Naive thymus-derived CD4-positive, alpha-beta T cell (primary cell): ENCODE results near the gene ANKRD39. TPM values are rescaled to one million over a fixed set of nuclear protein-coding genes. Genes with fewer than 3 reads are reported as not detected.

Experiments used
- ATAC-seq: fragments of 150-1000 bp; cut with Tn5 transposase; 2 replicates; pipeline ENCODE4 v1.10.0; 2021; ENCODE audit warnings: mild to moderate bottlenecking, moderate library complexity
- CTCF ChIA-PET: fragments of 350-600 bp; sonication (Branson Sonifier 250); formaldehyde crosslinking; loops from one replicate; lab custom pipeline; 2021; ENCODE audit warnings: antibody characterized with exemption; lab: Charles Lee
- POLR2A ChIA-PET: fragments of 350-600 bp; sonication (Branson Sonifier 250); formaldehyde crosslinking; loops from one replicate; lab custom pipeline; 2021; ENCODE audit warnings: antibody characterized with exemption, inconsistent platforms; lab: Charles Lee
- DNase-seq, 9 donors: peaks; one replicate each; pipeline versions ENCODE4 v3.0.0 to v3.0.0-alpha.2; 2020 to 2022; ENCODE audit warnings: mixed read lengths in 1 of 9
- H3K27ac ChIP-seq: one replicate; pipeline ENCODE4 v1.7.0; 2013; ENCODE audit warnings: mild to moderate bottlenecking, low read depth, low read length, moderate library complexity
- H3K27me3 ChIP-seq, 2 donors: one replicate each; pipeline ENCODE4 v1.7.0; 2013; ENCODE audit warnings: low read length in 2 of 2, mild to moderate bottlenecking in 2 of 2, moderate library complexity in 2 of 2; ENCODE audit not compliant: control insufficient read depth in 2 of 2, insufficient read depth in 2 of 2
- H3K36me3 ChIP-seq, 3 experiments: 1 replicate in 2 of 3; 2 replicates in 1 of 3; pipeline ENCODE4 v1.7.0; 2013; ENCODE audit warnings: low read length in 3 of 3, mild to moderate bottlenecking in 3 of 3, moderate library complexity in 1 of 3; ENCODE audit not compliant: insufficient read depth in 3 of 3, control insufficient read depth in 2 of 3
- H3K4me1 ChIP-seq, 2 donors: one replicate each; pipeline ENCODE4 v1.7.0; 2013; ENCODE audit warnings: low read length in 2 of 2, mild to moderate bottlenecking in 2 of 2, moderate library complexity in 1 of 2; ENCODE audit not compliant: control insufficient read depth in 2 of 2, insufficient read depth in 2 of 2
- H3K4me3 ChIP-seq: 2 replicates; pipeline ENCODE4 v1.7.0; 2013; ENCODE audit warnings: mild to moderate bottlenecking, low read length
- H3K9me3 ChIP-seq, 3 experiments: 1 replicate in 2 of 3; 2 replicates in 1 of 3; pipeline ENCODE4 v1.7.0; 2013; ENCODE audit warnings: low read length in 3 of 3; ENCODE audit not compliant: control insufficient read depth in 2 of 3
- H3K27ac Mint-ChIP-seq, 9 donors: one replicate each; pipeline ENCODE4 v1.8.0; 2020 to 2022; ENCODE audit warnings: mixed read lengths in 9 of 9, mild to moderate bottlenecking in 8 of 9, moderate library complexity in 5 of 9, inconsistent platforms in 2 of 9
- H3K27me3 Mint-ChIP-seq, 5 donors: one replicate each; pipeline ENCODE4 v1.8.0; 2021 to 2022; ENCODE audit warnings: mixed read lengths in 5 of 5, mild to moderate bottlenecking in 1 of 5
- H3K36me3 Mint-ChIP-seq, 5 donors: one replicate each; pipeline ENCODE4 v1.8.0; 2020 to 2022; ENCODE audit warnings: mixed read lengths in 5 of 5, mild to moderate bottlenecking in 3 of 5, inconsistent platforms in 1 of 5
- H3K4me1 Mint-ChIP-seq, 7 donors: one replicate each; pipeline ENCODE4 v1.8.0; 2020 to 2022; ENCODE audit warnings: mixed read lengths in 7 of 7, mild to moderate bottlenecking in 3 of 7, inconsistent platforms in 1 of 7
- H3K4me3 Mint-ChIP-seq, 10 donors: one replicate each; pipeline ENCODE4 v1.8.0; 2020 to 2022; ENCODE audit warnings: mild to moderate bottlenecking in 10 of 10, mixed read lengths in 10 of 10, moderate library complexity in 6 of 10, inconsistent platforms in 2 of 10
- H3K9me3 Mint-ChIP-seq, 11 donors: one replicate each; pipeline ENCODE4 v1.8.0; 2020 to 2022; ENCODE audit warnings: mixed read lengths in 11 of 11, mild to moderate bottlenecking in 4 of 11, inconsistent platforms in 1 of 11, moderate library complexity in 1 of 11
- intact Hi-C, 2 donors: fragments of 100-400 bp; cut with micrococcal nuclease; formaldehyde crosslinking; loops; one replicate each; pipeline ENCODE4 v1.15.1; 2023
- polyA plus RNA-seq, 2 donors: library from polyadenylated mRNA; unstranded; fragments of 300-500 nt; fragmentation: Illumina TruSeq; gene quantifications; one replicate each; pipeline ENCODE4 v1.2.3, GENCODE V29; 2021
- total RNA-seq, 6 experiments: library from RNA in 5 of 6; stranded (reverse) in 5 of 6; gene quantifications; 1 replicate in 5 of 6; 2 replicates in 1 of 6; pipeline ENCODE4 v1.2.3 and lab custom pipeline; 2021 to 2026

Gene ANKRD39
- total and polyA plus RNA-seq, 7 experiments from 2014 or later: 12.0 to 38.4 (median 16.4) TPM

DNA sequence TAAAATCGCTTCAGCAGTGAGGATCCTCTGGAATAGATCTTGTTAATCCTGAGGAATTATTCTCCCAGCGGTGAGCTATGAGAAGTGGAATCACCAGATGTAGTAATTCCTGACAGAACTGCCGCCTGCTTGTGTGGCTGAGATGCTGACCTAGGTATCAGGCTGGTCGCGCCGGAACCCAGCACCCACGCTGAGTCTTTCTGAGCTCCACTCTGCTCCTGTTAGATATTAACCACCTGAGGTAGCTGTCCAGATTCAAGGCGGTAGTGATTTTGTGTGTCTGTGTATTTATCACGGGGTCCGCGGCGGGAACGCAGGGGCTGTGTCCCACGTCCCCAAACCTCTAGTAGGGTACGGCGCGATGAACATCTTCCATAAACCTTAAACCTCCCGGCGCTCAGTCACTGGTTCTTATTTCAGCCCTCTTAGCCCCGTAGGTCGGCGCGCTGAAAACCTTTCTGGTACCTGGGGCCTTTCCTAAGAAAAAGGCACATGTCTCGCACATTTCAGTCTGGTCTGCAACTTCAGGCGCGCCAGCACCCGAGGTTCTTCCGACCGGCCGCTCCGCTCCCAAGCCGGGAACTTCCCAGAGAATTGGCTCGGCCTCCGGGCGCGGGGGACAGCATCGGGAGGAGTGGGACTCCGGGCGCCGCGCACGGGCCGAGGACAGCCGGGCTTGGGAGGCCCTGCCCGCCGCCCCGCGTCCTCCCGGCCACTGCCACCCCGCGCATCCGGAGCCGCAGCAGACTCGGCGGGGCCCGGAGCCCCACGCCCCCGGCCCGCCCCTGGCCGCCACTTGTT lies 42.3 kb downstream of the ANKRD39 start:
- peaks cover 0 to 14% (median 4%) of the 10 kb centered on the region in 5 donors for H3K36me3 Mint-ChIP-seq
- Histone ChIP-seq H3K4me3 (peak overlapping the region; percentile 49), H3K36me3 (peaks cover 0 to 9% (median 0%) of the 10 kb centered on the region in 3 experiments), H3K9me3 (no peaks in the 10 kb centered on the region), H3K27ac (peak overlapping the region; percentile 79), H3K4me1 (peaks cover 35 to 36% of the 10 kb centered on the region in 2 donors), H3K27me3 (no peaks in the 10 kb centered on the region)
- DNase-seq (peak in 1 of 9 donors; percentile 40), ATAC-seq (peak; percentile 0)
- peak overlapping the region; percentile 86 to 96 (median 92) for H3K4me3 Mint-ChIP-seq
- H3K4me1 Mint-ChIP-seq: peaks cover 29 to 55% (median 52%) of the 10 kb centered on the region in 7 donors
- H3K9me3 Mint-ChIP-seq: peaks cover 0 to 3% (median 0%) of the 10 kb centered on the region in 11 donors
- CTCF ChIA-PET: interaction anchor here (0.5 to 2.8 kb wide), 6 partner anchors 15 to 924 kb away, joined by 3 to 13 read pairs (median 3); partner anchors contain the start of gene ANKRD39
- POLR2A ChIA-PET: interaction anchor here (0.6 to 7.0 kb wide), 11 partner anchors 10 to 147 kb away, joined by 3 to 48 read pairs (median 7); partner anchors contain the start of gene ANKRD39
- no peaks in the 10 kb centered on the region for H3K27me3 Mint-ChIP-seq
- intact Hi-C loops: loop anchor here (1.0 to 5.0 kb wide), 20 partner anchors 9 to 668 kb away; partner anchors contain the start of genes ANKRD39 (in 2 of the 2), CNNM4 (in 2 of the 2), KANSL3 (in 2 of the 2) and LMAN2L (in 2 of the 2)
- peak overlapping the region; percentile 75 to 96 (median 86) for H3K27ac Mint-ChIP-seq

DNA sequence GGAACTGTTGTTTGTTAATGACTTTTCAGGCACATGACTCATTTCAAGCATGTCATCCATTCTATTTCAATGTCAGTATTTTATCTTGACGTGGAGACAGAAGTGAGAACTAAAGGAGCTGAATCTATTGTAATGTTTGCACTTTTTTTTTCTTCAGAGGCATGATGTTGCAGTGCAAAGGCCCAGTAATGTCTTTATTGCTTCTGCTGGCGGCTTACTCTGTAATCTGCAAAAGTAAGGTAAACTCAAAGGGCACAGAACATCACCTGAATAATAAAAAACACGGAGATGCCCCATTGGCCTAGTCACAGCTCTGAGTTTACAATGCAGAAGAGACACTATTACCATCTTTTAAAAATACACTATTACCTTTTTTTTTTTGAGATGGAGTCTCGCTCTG lies 44.2 kb downstream of the ANKRD39 start:
- no peaks in the 10 kb centered on the region for H3K27me3 ChIP-seq
- H3K4me3 ChIP-seq: no peak overlapping the region
- Mint-ChIP-seq H3K9me3 (peaks cover 0 to 3% (median 0%) of the 10 kb centered on the region in 11 donors), H3K27ac (peak overlapping the region in 1 of 9 donors; percentile 64), H3K36me3 (peaks cover 0 to 6% (median 4%) of the 10 kb centered on the region in 5 donors), H3K4me1 (peaks cover 11 to 36% (median 35%) of the 10 kb centered on the region in 7 donors), H3K27me3 (no peaks in the 10 kb centered on the region), H3K4me3 (no peak overlapping the region)
- H3K4me1 ChIP-seq: peaks cover 17% of the 10 kb centered on the region in 2 donors
- H3K9me3 ChIP-seq: no peaks in the 10 kb centered on the region
- CTCF ChIA-PET: interaction anchor here (0.6 to 1.5 kb wide), 4 partner anchors 11 to 258 kb away, joined by 3 to 7 read pairs (median 4); no protein-coding TSS in a partner anchor
- POLR2A ChIA-PET: interaction anchor here (0.6 to 1.2 kb wide), 3 partner anchors 11 to 228 kb away, joined by 3 to 4 read pairs (median 4); no protein-coding TSS in a partner anchor
- intact Hi-C loops: no loop called here
- no peak for ATAC-seq
- no peak for DNase-seq
- no peak overlapping the region for H3K27ac ChIP-seq
- peaks cover 0 to 7% (median 0%) of the 10 kb centered on the region in 3 experiments for H3K36me3 ChIP-seq

DNA sequence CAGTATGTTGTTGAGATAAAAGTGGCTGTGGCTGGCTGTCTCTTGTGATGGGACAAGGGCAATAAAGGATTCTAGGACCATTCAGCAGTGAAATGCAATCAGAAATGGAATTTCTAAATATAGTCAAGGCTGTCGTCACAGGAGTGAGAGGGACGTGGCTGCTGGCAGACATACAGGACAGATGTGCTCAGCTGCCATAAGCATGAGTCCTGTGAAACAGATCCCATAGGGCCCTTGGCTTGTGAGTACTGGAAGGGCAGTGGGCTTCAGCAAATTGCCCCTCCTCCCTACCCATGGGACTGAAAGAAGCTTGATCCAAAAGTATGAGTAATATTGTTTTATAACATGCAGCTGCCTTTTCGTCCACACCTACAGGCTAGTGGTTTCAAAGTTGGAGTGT lies 45.9 kb downstream of the ANKRD39 start:
- CTCF ChIA-PET: no interaction called here
- POLR2A ChIA-PET: interaction anchor here (0.7 kb wide), 1 partner anchor 699 kb away, joined by 3 read pairs; no protein-coding TSS in a partner anchor
- no peaks in the 10 kb centered on the region for H3K27me3 Mint-ChIP-seq
- Histone ChIP-seq H3K27me3 (no peaks in the 10 kb centered on the region), H3K4me3 (no peak overlapping the region), H3K36me3 (peaks cover 0 to 9% (median 0%) of the 10 kb centered on the region in 3 experiments), H3K4me1 (peaks cover 4 to 13% of the 10 kb centered on the region in 2 donors), H3K9me3 (no peaks in the 10 kb centered on the region), H3K27ac (no peak overlapping the region)
- H3K4me3 Mint-ChIP-seq: no peak overlapping the region
- DNase-seq (no peak), ATAC-seq (no peak)
- H3K4me1 Mint-ChIP-seq: peaks cover 15 to 38% (median 27%) of the 10 kb centered on the region in 7 donors
- peaks cover 0 to 3% (median 0%) of the 10 kb centered on the region in 11 donors for H3K9me3 Mint-ChIP-seq
- H3K36me3 Mint-ChIP-seq: peaks cover 0 to 9% (median 0%) of the 10 kb centered on the region in 5 donors
- intact Hi-C loops: no loop called here
- H3K27ac Mint-ChIP-seq: peak overlapping the region in 2 of 9 donors; percentile 56 to 82

DNA sequence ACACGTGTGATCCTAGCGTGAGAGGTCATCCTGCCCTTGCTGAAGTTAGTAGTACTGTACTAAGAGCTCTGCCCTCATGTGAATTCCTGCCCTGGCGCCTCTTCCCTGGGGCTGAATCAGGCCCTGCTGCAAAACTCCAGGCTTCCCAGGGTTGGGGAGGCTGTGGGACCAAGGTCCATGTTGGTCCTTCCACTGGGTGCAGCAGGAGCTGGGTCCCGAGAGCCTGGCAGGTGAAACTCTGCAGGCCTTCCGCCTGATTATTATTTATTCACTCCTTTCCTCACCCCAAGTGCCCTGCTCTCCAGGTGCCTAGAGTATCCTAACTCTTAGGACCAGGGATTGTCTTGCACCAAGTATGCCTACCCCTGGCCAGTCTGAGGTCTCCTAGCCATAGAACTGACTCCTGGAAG lies 47.0 kb downstream of the ANKRD39 start:
- peaks cover 0 to 6% (median 0%) of the 10 kb centered on the region in 11 donors for H3K9me3 Mint-ChIP-seq
- no peaks in the 10 kb centered on the region for H3K27me3 Mint-ChIP-seq
- H3K27ac Mint-ChIP-seq: peak overlapping the region in 6 of 9 donors; percentile 13 to 81 (median 58)
- H3K9me3 ChIP-seq: no peaks in the 10 kb centered on the region
- CTCF ChIA-PET: interaction anchor here (0.6 kb wide), 1 partner anchor 323 kb away, joined by 3 read pairs; no protein-coding TSS in a partner anchor
- H3K4me3 ChIP-seq: no peak overlapping the region
- POLR2A ChIA-PET: no interaction called here
- peaks cover 0 to 9% (median 0%) of the 10 kb centered on the region in 3 experiments for H3K36me3 ChIP-seq
- H3K27me3 ChIP-seq: no peaks in the 10 kb centered on the region
- no peak overlapping the region for H3K4me3 Mint-ChIP-seq
- ATAC-seq (no peak), DNase-seq (no peak)
- H3K36me3 Mint-ChIP-seq: peaks cover 0 to 15% (median 4%) of the 10 kb centered on the region in 5 donors
- H3K4me1 Mint-ChIP-seq: peaks cover 23 to 48% (median 36%) of the 10 kb centered on the region in 7 donors
- intact Hi-C loops: no loop called here
- H3K27ac ChIP-seq: no peak overlapping the region
- H3K4me1 ChIP-seq: peaks cover 13 to 21% of the 10 kb centered on the region in 2 donors

DNA sequence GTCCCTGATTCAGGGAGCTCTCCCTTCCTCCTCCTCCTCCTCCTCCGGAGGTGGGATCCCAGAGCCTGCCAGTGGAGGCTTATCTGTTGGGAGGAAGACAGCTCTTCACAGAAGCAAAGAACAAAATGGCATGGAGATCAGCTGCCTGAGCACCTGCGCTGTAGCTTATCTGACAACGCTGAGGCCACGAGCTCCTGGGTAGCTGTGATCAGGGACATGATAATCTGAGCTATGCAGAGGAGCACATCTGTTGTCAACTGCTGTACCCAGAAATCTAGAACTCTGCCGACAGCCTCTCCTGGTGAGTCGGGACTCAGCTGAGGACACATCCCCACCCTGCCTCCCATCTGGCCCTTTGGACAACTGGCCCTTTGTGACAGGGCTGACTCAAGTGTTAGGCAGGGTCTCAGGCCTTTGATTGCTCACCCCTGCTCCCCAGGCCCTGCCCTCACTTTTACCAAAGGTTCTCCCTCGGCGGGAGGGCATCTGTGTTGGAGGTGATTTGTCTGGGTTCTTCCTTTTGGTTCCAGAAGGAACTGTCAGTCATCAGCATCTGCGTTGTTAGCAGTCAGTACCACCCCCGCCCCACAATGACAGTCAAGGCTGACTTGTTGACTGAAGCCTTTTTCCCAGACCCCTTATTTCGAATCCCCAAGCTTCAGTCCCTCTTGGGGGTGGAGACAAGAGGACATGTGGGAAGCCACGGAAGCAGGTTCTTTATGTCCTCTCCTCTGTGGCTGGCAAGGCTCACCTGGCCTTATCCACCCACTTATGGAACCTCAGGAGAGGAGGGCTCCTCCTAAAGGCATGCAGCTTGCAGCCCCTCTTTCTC lies 47.6 kb downstream of the ANKRD39 start:
- peak overlapping the region in 6 of 9 donors; percentile 31 to 81 (median 69) for H3K27ac Mint-ChIP-seq
- H3K4me1 Mint-ChIP-seq: peaks cover 19 to 44% (median 32%) of the 10 kb centered on the region in 7 donors
- Histone ChIP-seq H3K36me3 (peaks cover 0 to 9% (median 0%) of the 10 kb centered on the region in 3 experiments), H3K4me3 (no peak overlapping the region), H3K27me3 (no peaks in the 10 kb centered on the region), H3K9me3 (no peaks in the 10 kb centered on the region), H3K27ac (no peak overlapping the region), H3K4me1 (peaks cover 13 to 21% of the 10 kb centered on the region in 2 donors)
- ChIA-PET CTCF (interaction anchor here (0.6 kb wide), 1 partner anchor 324 kb away, joined by 3 read pairs; no protein-coding TSS in a partner anchor), POLR2A (interaction anchor here (0.9 to 1.0 kb wide), 2 partner anchors 48 to 115 kb away, joined by 3 to 5 read pairs; partner anchors contain the start of gene ANKRD39)
- peaks cover 0 to 6% (median 0%) of the 10 kb centered on the region in 11 donors for H3K9me3 Mint-ChIP-seq
- no peak overlapping the region for H3K4me3 Mint-ChIP-seq
- intact Hi-C loops: loop anchor here in 1 of 2 donors (10.0 kb wide), 1 partner anchor 205 kb away; no protein-coding TSS in a partner anchor
- peaks cover 0 to 15% (median 4%) of the 10 kb centered on the region in 5 donors for H3K36me3 Mint-ChIP-seq
- H3K27me3 Mint-ChIP-seq: no peaks in the 10 kb centered on the region
- DNase-seq (no peak), ATAC-seq (no peak)
